CD4-positive, alpha-beta T cell (primary cell): Measurements from ENCODE around the gene FGD5. TPM values are rescaled to one million over a fixed set of nuclear protein-coding genes. Genes with fewer than 3 reads are reported as not detected.

Source experiments
- ATAC-seq: fragments of 200-7000 bp; cut with Tn5 transposase; one replicate; pipeline ENCODE4 v1.10.0; 2022; ENCODE audit warnings: mild to moderate bottlenecking; ENCODE audit not compliant: poor library complexity
- CTCF ChIA-PET: fragments of 350-600 bp; sonication (Branson Sonifier 250); formaldehyde crosslinking; loops from one replicate; lab custom pipeline; 2021; ENCODE audit warnings: antibody characterized with exemption, inconsistent platforms; lab: Charles Lee
- POLR2A ChIA-PET: fragments of 350-600 bp; sonication (Branson Sonifier 250); formaldehyde crosslinking; loops from one replicate; lab custom pipeline; 2021; ENCODE audit warnings: antibody characterized with exemption, inconsistent platforms; lab: Charles Lee
- DNase-seq, 14 experiments: peaks; one replicate each; pipeline ENCODE4 v3.0.0-alpha.2; 2013 to 2020; ENCODE audit warnings: mixed read lengths in 2 of 14
- H3K27ac ChIP-seq, 2 donors: one replicate each; pipeline versions ENCODE4 v1.5.1 to v1.7.0; 2013; ENCODE audit warnings: low read length in 2 of 2, low read depth in 1 of 2, mild to moderate bottlenecking in 1 of 2
- H3K27me3 ChIP-seq, 2 experiments: 1 replicate in 1 of 2; 2 replicates in 1 of 2; pipeline versions ENCODE4 v1.6.1 to v1.7.0; 2013; ENCODE audit warnings: low read length in 2 of 2, control low read depth in 1 of 2, mild to moderate bottlenecking in 1 of 2, moderate library complexity in 1 of 2; ENCODE audit not compliant: insufficient read depth in 2 of 2, control insufficient read depth in 1 of 2
- H3K36me3 ChIP-seq: one replicate; pipeline ENCODE4 v1.6.1; 2013; ENCODE audit warnings: low read length, control low read depth; ENCODE audit not compliant: insufficient read depth
- H3K4me1 ChIP-seq: one replicate; pipeline ENCODE4 v1.6.1; 2013; ENCODE audit warnings: low read length, control low read depth; ENCODE audit not compliant: insufficient read depth
- H3K4me3 ChIP-seq: one replicate; pipeline ENCODE4 v1.5.1; 2013; ENCODE audit warnings: mild to moderate bottlenecking, low read length, moderate library complexity
- H3K9me3 ChIP-seq, 2 experiments: 1 replicate in 1 of 2; 2 replicates in 1 of 2; pipeline versions ENCODE4 v1.6.1 to v1.7.0; 2013; ENCODE audit warnings: low read length in 2 of 2, mild to moderate bottlenecking in 2 of 2, control low read depth in 1 of 2, moderate library complexity in 1 of 2; ENCODE audit not compliant: control insufficient read depth in 1 of 2, insufficient read depth in 1 of 2
- H3K27ac Mint-ChIP-seq: one replicate; pipeline ENCODE4 v1.8.0; 2020; ENCODE audit warnings: mixed read lengths
- H3K27me3 Mint-ChIP-seq: one replicate; pipeline ENCODE4 v1.8.0; 2021; ENCODE audit warnings: mixed read lengths
- H3K36me3 Mint-ChIP-seq: one replicate; pipeline ENCODE4 v1.8.0; 2021; ENCODE audit warnings: low read depth, mixed read lengths
- H3K4me1 Mint-ChIP-seq: one replicate; pipeline ENCODE4 v1.8.0; 2021; ENCODE audit warnings: low read depth, mixed read lengths
- H3K4me3 Mint-ChIP-seq: one replicate; pipeline ENCODE4 v1.8.0; 2020; ENCODE audit warnings: mild to moderate bottlenecking, mixed read lengths
- H3K9me3 Mint-ChIP-seq: one replicate; pipeline ENCODE4 v1.8.0; 2020; ENCODE audit warnings: mixed read lengths
- intact Hi-C, 2 experiments: fragments of 100-400 bp; cut with DNase I in 1 of 2; cut with micrococcal nuclease in 1 of 2; formaldehyde crosslinking; loops; one replicate each; pipeline versions ENCODE4 v1.15.1 to v1.9.0; 2023 to 2025; cut with DNase I, micrococcal nuclease
- total RNA-seq, 174 experiments: library from RNA in 2 of 174; stranded (reverse) in 2 of 174; gene quantifications; one replicate each; pipeline ENCODE4 v1.2.3 and lab custom pipeline; 2021 to 2026
- TF ChIP-seq, protein P1 (sequence below): fragments of 200-600 bp; IDR thresholded peaks from one replicate; pipeline ENCODE4 v1.8.0; 2022; ENCODE audit warnings: antibody characterized with exemption, mild to moderate bottlenecking

FGD5 gene
- total RNA-seq, 2 experiments from 2014 or later: not detected

DNA sequence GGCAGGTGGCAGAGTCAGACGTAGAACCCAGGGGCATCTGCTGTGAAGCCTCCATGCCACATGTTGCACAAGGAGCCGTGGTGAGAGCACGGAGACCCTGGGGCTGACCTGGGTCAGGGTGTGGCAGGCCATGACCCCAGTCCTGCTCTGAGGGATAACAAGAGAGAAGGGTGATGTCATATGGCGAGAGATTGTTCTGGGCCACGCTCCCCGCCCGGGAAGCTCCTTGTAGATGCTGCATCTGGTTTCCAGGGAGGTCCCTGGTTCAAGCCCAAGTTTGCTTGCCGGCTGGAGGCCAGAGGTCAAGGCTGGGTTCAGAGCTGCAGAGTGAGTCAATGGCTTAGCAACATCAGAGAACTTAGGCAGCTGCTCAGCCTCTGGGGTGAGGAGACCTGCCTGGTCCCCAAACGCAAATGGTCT lies 17.3 kb downstream of the FGD5 start:
- H3K27ac ChIP-seq: no peak overlapping the region
- H3K4me1 ChIP-seq: no peaks in the 10 kb centered on the region
- POLR2A ChIA-PET: no interaction called here
- H3K36me3 ChIP-seq: no peaks in the 10 kb centered on the region
- H3K4me3 Mint-ChIP-seq: no peak overlapping the region
- TF ChIP-seq, protein P1, sequence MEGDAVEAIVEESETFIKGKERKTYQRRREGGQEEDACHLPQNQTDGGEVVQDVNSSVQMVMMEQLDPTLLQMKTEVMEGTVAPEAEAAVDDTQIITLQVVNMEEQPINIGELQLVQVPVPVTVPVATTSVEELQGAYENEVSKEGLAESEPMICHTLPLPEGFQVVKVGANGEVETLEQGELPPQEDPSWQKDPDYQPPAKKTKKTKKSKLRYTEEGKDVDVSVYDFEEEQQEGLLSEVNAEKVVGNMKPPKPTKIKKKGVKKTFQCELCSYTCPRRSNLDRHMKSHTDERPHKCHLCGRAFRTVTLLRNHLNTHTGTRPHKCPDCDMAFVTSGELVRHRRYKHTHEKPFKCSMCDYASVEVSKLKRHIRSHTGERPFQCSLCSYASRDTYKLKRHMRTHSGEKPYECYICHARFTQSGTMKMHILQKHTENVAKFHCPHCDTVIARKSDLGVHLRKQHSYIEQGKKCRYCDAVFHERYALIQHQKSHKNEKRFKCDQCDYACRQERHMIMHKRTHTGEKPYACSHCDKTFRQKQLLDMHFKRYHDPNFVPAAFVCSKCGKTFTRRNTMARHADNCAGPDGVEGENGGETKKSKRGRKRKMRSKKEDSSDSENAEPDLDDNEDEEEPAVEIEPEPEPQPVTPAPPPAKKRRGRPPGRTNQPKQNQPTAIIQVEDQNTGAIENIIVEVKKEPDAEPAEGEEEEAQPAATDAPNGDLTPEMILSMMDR: no peak
- ATAC-seq (no peak), DNase-seq (no peak)
- H3K27ac Mint-ChIP-seq: no peak overlapping the region
- H3K9me3 Mint-ChIP-seq: no peaks in the 10 kb centered on the region
- no peaks in the 10 kb centered on the region for H3K4me1 Mint-ChIP-seq
- H3K27me3 ChIP-seq: peaks cover 0 to 4% of the 10 kb centered on the region in 2 experiments
- intact Hi-C loops: no loop called here
- CTCF ChIA-PET: no interaction called here
- no peaks in the 10 kb centered on the region for H3K27me3 Mint-ChIP-seq
- H3K4me3 ChIP-seq: no peak overlapping the region
- H3K36me3 Mint-ChIP-seq: no peaks in the 10 kb centered on the region
- no peaks in the 10 kb centered on the region for H3K9me3 ChIP-seq

DNA sequence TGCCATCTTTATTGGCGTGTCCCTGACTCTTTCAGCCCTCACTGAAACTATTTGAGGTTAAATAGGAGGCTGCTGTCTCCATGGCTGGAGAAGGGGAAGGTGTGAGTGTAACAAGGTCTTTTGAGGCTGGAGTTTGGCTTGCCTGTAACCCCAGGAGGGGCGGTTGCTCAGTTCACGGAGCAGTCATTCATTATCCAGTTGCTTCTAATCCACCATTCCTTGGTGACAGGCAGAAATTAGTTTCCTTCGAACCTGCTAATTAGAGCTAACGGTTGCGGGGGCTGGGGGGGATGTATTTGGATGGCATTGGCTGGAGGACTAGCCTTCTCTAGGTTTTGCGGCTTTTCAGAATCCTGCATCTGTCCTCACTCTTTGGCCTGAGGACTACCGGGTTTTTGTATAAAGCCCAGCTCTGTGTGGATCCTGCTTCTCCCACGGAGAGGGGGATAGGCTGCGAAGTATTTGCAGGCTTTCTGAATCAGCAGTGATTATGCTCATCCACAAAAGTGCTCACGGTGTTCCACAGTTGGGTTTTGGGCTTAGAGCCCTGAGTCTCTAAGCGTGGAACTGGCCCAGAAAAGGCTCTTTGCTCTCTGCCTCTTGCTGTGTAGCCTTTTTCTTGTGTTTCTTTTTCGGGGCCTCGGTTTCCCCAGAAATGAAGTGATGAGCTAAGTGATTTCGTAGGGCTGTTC lies 18.6 kb downstream of the FGD5 start:
- TF ChIP-seq, protein P1: no peak
- no peak overlapping the region for H3K4me3 Mint-ChIP-seq
- H3K27me3 Mint-ChIP-seq: no peaks in the 10 kb centered on the region
- H3K4me1 Mint-ChIP-seq: no peaks in the 10 kb centered on the region
- ChIA-PET CTCF (no interaction called here), POLR2A (no interaction called here)
- Histone ChIP-seq H3K9me3 (no peaks in the 10 kb centered on the region), H3K36me3 (no peaks in the 10 kb centered on the region), H3K4me1 (no peaks in the 10 kb centered on the region), H3K27me3 (peaks cover 0 to 4% of the 10 kb centered on the region in 2 experiments), H3K27ac (no peak overlapping the region), H3K4me3 (no peak overlapping the region)
- no peak overlapping the region for H3K27ac Mint-ChIP-seq
- intact Hi-C loops: no loop called here
- ATAC-seq: no peak
- H3K36me3 Mint-ChIP-seq: no peaks in the 10 kb centered on the region
- DNase-seq: no peak
- H3K9me3 Mint-ChIP-seq: no peaks in the 10 kb centered on the region

DNA sequence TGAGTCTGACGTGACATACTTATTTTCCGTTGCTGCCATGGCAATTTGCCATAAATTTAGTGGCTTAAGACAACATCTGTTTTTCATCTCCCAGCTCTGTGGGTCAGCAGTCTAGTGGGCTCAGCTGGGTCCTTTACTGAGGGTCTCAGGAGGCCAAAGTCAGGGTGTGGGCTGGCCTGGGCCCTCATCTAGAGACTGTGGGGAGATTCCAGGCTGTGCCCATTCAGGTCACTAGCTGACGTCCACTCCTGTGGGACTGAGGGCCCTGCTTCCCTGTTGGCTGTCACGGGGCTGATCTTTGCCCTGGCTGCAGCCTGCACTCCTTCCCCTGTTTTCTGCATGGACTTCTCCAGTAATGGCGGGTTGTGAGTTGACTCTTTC lies 19.1 kb downstream of the FGD5 start:
- no peaks in the 10 kb centered on the region for H3K4me1 Mint-ChIP-seq
- H3K9me3 Mint-ChIP-seq: no peaks in the 10 kb centered on the region
- POLR2A ChIA-PET: no interaction called here
- no peaks in the 10 kb centered on the region for H3K36me3 Mint-ChIP-seq
- Histone ChIP-seq H3K36me3 (no peaks in the 10 kb centered on the region), H3K27ac (no peak overlapping the region), H3K4me1 (no peaks in the 10 kb centered on the region), H3K27me3 (peaks cover 0 to 3% of the 10 kb centered on the region in 2 experiments), H3K4me3 (no peak overlapping the region), H3K9me3 (no peaks in the 10 kb centered on the region)
- CTCF ChIA-PET: no interaction called here
- H3K4me3 Mint-ChIP-seq: no peak overlapping the region
- TF ChIP-seq, protein P1: no peak
- DNase-seq (no peak), ATAC-seq (no peak)
- H3K27me3 Mint-ChIP-seq: no peaks in the 10 kb centered on the region
- no peak overlapping the region for H3K27ac Mint-ChIP-seq
- intact Hi-C loops: no loop called here
